ENCODE results near the gene CYP4F2.

- no peak for TF ChIP-seq CTCF (IDR thresholded peaks at IDR 0.05 in 8 of 11, conservative IDR thresholded peaks at IDR 0.05 in 3 of 11)
- TF ChIP-seq POLR2AphosphoS5 (IDR thresholded peaks at IDR 0.05) = no peak
- TF ChIP-seq POLR2A (IDR thresholded peaks at IDR 0.05) = no peak
Observed at GRCh38 chr19:15885167-15885566, 12.7 kb downstream of the CYP4F2 start.
